SK-N-SH treated with all-trans-retinoic acid at 6 μM for 48 hours (cell line): Measurements from ENCODE around the gene CBARP.

Experiments
- ATAC-seq: fragments of 200-7000 bp; cut with Tn5 transposase; 3 replicates; pipeline ENCODE4 v1.9.1; 2020; ENCODE audit warnings: mild to moderate bottlenecking, moderate library complexity
- ARNTL ChIP-seq: fragments of 450-650 bp; formaldehyde crosslinking; IDR thresholded peaks from 2 replicates; pipeline ENCODE4 v1.5.0; 2020; ENCODE audit warnings: low read depth, mild to moderate bottlenecking, moderate library complexity, borderline replicate concordance
- BACH2 ChIP-seq: fragments of 250-450 bp; sonication (Bioruptor Pico); IDR thresholded peaks from 2 replicates; pipeline ENCODE4 v1.9.0; 2021; ENCODE audit warnings: mild to moderate bottlenecking, borderline replicate concordance
- CREB5 ChIP-seq: fragments of 250-450 bp; sonication (Bioruptor Pico); IDR thresholded peaks from 2 replicates; pipeline ENCODE4 v1.5.1; 2020; ENCODE audit warnings: low read depth, mild to moderate bottlenecking, moderate library complexity
- CSDC2 ChIP-seq: fragments of 250-450 bp; sonication (Bioruptor Pico); IDR thresholded peaks from 2 replicates; pipeline ENCODE4 v1.5.0; 2020; ENCODE audit warnings: mild to moderate bottlenecking, moderate library complexity
- CSRNP3 ChIP-seq: fragments of 250-450 bp; sonication (Bioruptor Pico); IDR thresholded peaks from 2 replicates; pipeline ENCODE4 v1.5.1; 2021; ENCODE audit warnings: mild to moderate bottlenecking, moderate library complexity
- ESRRG ChIP-seq: fragments of 250-450 bp; sonication (Bioruptor Pico); IDR thresholded peaks from 2 replicates; pipeline ENCODE4 v1.6.1; 2021; ENCODE audit warnings: mild to moderate bottlenecking
- GLIS3 ChIP-seq: fragments of 250-450 bp; sonication (Bioruptor Pico); IDR thresholded peaks from 2 replicates; pipeline ENCODE4 v1.5.0; 2020; ENCODE audit warnings: mild to moderate bottlenecking, moderate library complexity
- ISL1 ChIP-seq: fragments of 250-450 bp; sonication (Bioruptor Pico); IDR thresholded peaks from 2 replicates; pipeline ENCODE4 v2.1.2; 2022; ENCODE audit warnings: mild to moderate bottlenecking, moderate library complexity
- OSR1 ChIP-seq: fragments of 250-450 bp; sonication (Bioruptor Pico); IDR thresholded peaks from 2 replicates; pipeline ENCODE4 v1.8.0; 2022; ENCODE audit warnings: moderate library complexity, mild to moderate bottlenecking, inconsistent platforms
- PATZ1 ChIP-seq: fragments of 250-450 bp; sonication (Bioruptor Pico); IDR thresholded peaks from 2 replicates; pipeline ENCODE4 v1.8.0; 2020; ENCODE audit warnings: mild to moderate bottlenecking, moderate library complexity, borderline replicate concordance
- POU6F1 ChIP-seq: fragments of 250-450 bp; sonication (Bioruptor Pico); IDR thresholded peaks from 2 replicates; pipeline ENCODE4 v1.8.0; 2021; ENCODE audit warnings: low read depth, mild to moderate bottlenecking, moderate library complexity, borderline replicate concordance
- PPARA ChIP-seq: fragments of 250-450 bp; sonication (Bioruptor Pico); IDR thresholded peaks from 2 replicates; pipeline ENCODE4 v1.5.0; 2020; ENCODE audit warnings: mild to moderate bottlenecking, borderline replicate concordance
- RARB ChIP-seq: fragments of 250-450 bp; sonication (Bioruptor Pico); IDR thresholded peaks from 2 replicates; pipeline ENCODE4 v1.8.0; 2021; ENCODE audit warnings: mild to moderate bottlenecking, moderate library complexity
- SNAI2 ChIP-seq: fragments of 250-450 bp; sonication (Bioruptor Pico); IDR thresholded peaks from 2 replicates; pipeline ENCODE4 v1.5.0; 2020; ENCODE audit warnings: mild to moderate bottlenecking, moderate library complexity
- TCF4 ChIP-seq: fragments of 250-450 bp; sonication (Bioruptor Pico); IDR thresholded peaks from 2 replicates; pipeline ENCODE4 v1.8.0; 2021; ENCODE audit warnings: mild to moderate bottlenecking, moderate library complexity, borderline replicate concordance
- TOX ChIP-seq: fragments of 250-450 bp; sonication (Bioruptor Pico); IDR thresholded peaks from 2 replicates; pipeline ENCODE4 v1.8.0; 2021; ENCODE audit warnings: mild to moderate bottlenecking, moderate library complexity, borderline replicate concordance
- ZC3H10 ChIP-seq: fragments of 250-450 bp; sonication (Bioruptor Pico); IDR thresholded peaks from 2 replicates; pipeline ENCODE4 v1.5.1; 2021; ENCODE audit warnings: mild to moderate bottlenecking, moderate library complexity
- ZFP3 ChIP-seq: fragments of 250-450 bp; sonication (Bioruptor Pico); IDR thresholded peaks from 2 replicates; pipeline ENCODE4 v1.5.0; 2020; ENCODE audit warnings: mild to moderate bottlenecking, moderate library complexity
- ZNF565 ChIP-seq: fragments of 450-650 bp; formaldehyde crosslinking; conservative IDR thresholded peaks from 2 replicates; pipeline ENCODE4 v1.5.0; 2020; ENCODE audit warnings: low read depth, mild to moderate bottlenecking, moderate library complexity
- ZNF70 ChIP-seq: fragments of 450-650 bp; formaldehyde crosslinking; IDR thresholded peaks from 2 replicates; pipeline ENCODE4 v1.5.0; 2020; ENCODE audit warnings: mild to moderate bottlenecking, moderate library complexity
- ZNF8 ChIP-seq: fragments of 450-650 bp; formaldehyde crosslinking; IDR thresholded peaks from 2 replicates; pipeline ENCODE4 v1.5.0; 2020; ENCODE audit warnings: mild to moderate bottlenecking, moderate library complexity

CBARP gene

GRCh38 chr19:1278074-1278473 is 40.3 kb upstream of the CBARP start (continued):
- TF ChIP-seq CSRNP3 (CRISPR knock-in tag) = no peak
- no peak for TF ChIP-seq RARB (CRISPR knock-in tag)
- TF ChIP-seq ZNF70 = no peak
- no peak for TF ChIP-seq ESRRG (CRISPR knock-in tag)
- TF ChIP-seq ISL1 (CRISPR knock-in tag) = no peak
- no peak for TF ChIP-seq OSR1 (CRISPR knock-in tag)
- no peak for TF ChIP-seq ZC3H10 (CRISPR knock-in tag)

GRCh38 chr19:1277061-1277460 is 39.3 kb upstream of the CBARP start:
- no peak for ATAC-seq

GRCh38 chr19:1276628-1277022 is 38.8 kb upstream of the CBARP start:
- ATAC-seq = no peak
- TF ChIP-seq CSRNP3 (CRISPR knock-in tag) (no peak), TOX (CRISPR knock-in tag) (no peak), ZFP3 (CRISPR knock-in tag) (no peak), POU6F1 (CRISPR knock-in tag) (no peak), CSDC2 (CRISPR knock-in tag) (no peak), ESRRG (CRISPR knock-in tag) (no peak), GLIS3 (CRISPR knock-in tag) (no peak), SNAI2 (no peak), CREB5 (CRISPR knock-in tag) (no peak), BACH2 (CRISPR knock-in tag) (no peak), ZNF70 (no peak), ZC3H10 (CRISPR knock-in tag) (no peak), ZNF8 (no peak)

More at GRCh38 chr19:1277061-1277460, 39.3 kb upstream of the CBARP start:
- TF ChIP-seq RARB (CRISPR knock-in tag) = no peak
- no peak for TF ChIP-seq SNAI2
- no peak for TF ChIP-seq CSDC2 (CRISPR knock-in tag)
- no peak for TF ChIP-seq OSR1 (CRISPR knock-in tag)
- TF ChIP-seq ZNF565 (CRISPR knock-in tag) = no peak
- no peak for TF ChIP-seq ISL1 (CRISPR knock-in tag)
- TF ChIP-seq TCF4 (CRISPR knock-in tag) = no peak
- TF ChIP-seq PATZ1 (CRISPR knock-in tag) = no peak
- no peak for TF ChIP-seq TOX (CRISPR knock-in tag)
- TF ChIP-seq ZNF70 = no peak
- TF ChIP-seq CREB5 (CRISPR knock-in tag) = no peak
- TF ChIP-seq ARNTL (CRISPR knock-in tag) = no peak
- TF ChIP-seq PPARA (CRISPR knock-in tag) = no peak
- no peak for TF ChIP-seq CSRNP3 (CRISPR knock-in tag)
- no peak for TF ChIP-seq ESRRG (CRISPR knock-in tag)
- no peak for TF ChIP-seq ZFP3 (CRISPR knock-in tag)
- no peak for TF ChIP-seq BACH2 (CRISPR knock-in tag)
- TF ChIP-seq ZC3H10 (CRISPR knock-in tag) = no peak
- TF ChIP-seq ZNF8 = no peak
